ENCODE measurements around the gene CFAP54. TPM values are rescaled to one million over a fixed set of nuclear protein-coding genes. Genes with fewer than 3 reads are reported as not detected.
"Not testable (repeated sequence)": the region's sequence is repeated elsewhere in the genome, so short reads cannot be mapped to it uniquely, and the experiment has no call there.

CFAP54 gene
- total RNA-seq, 2 experiments from 2014 or later, result 0.37 to 0.44 TPM

- H3K4me3 Mint-ChIP-seq, result no peak overlapping the region
- peaks cover 7% of the 10 kb centered on the region for H3K4me1 Mint-ChIP-seq
- no peaks in the 10 kb centered on the region for H3K36me3 Mint-ChIP-seq (ENCODE audit: low read depth)
- intact Hi-C loops (cut with DNase I, micrococcal nuclease), result no loop called here
- ChIA-PET CTCF (interaction anchor here (0.7 to 0.9 kb wide), 2 partner anchors 9 to 59 kb away, joined by 3 read pairs; no protein-coding TSS in a partner anchor), POLR2A (interaction anchor here (0.7 to 1.7 kb wide), 2 partner anchors 11 to 78 kb away, joined by 4 to 9 read pairs; no protein-coding TSS in a partner anchor)
- H3K27me3 Mint-ChIP-seq, result no peaks in the 10 kb centered on the region
- DNase-seq (no peak), ATAC-seq (no peak)
- no peaks in the 10 kb centered on the region for H3K9me3 Mint-ChIP-seq (ENCODE audit: low read depth)
- H3K27ac Mint-ChIP-seq, result no peak overlapping the region
These were observed 32.0 kb upstream of the CFAP54 start for GRCh38 chr12:96457191-96457930.

GRCh38 chr12:96459281-96459680 is 30.1 kb upstream of the CFAP54 start:
- H3K9me3 Mint-ChIP-seq (ENCODE audit: low read depth); POLR2A ChIA-PET; ATAC-seq; H3K27ac Mint-ChIP-seq; H3K36me3 Mint-ChIP-seq (ENCODE audit: low read depth); H3K27me3 Mint-ChIP-seq; H3K4me1 Mint-ChIP-seq; intact Hi-C loops (cut with DNase I, micrococcal nuclease); CTCF ChIA-PET; DNase-seq; H3K4me3 Mint-ChIP-seq: not testable (repeated sequence)

GRCh38 chr12:96462571-96463280 is 26.7 kb upstream of the CFAP54 start:
- CTCF ChIA-PET, result interaction anchor here (1.0 kb wide), 1 partner anchor 9 kb away, joined by 4 read pairs; no protein-coding TSS in a partner anchor
- H3K4me1 Mint-ChIP-seq, result no peaks in the 10 kb centered on the region
- no peak for ATAC-seq
- H3K27me3 Mint-ChIP-seq, result no peaks in the 10 kb centered on the region
- no peak overlapping the region for H3K27ac Mint-ChIP-seq
- POLR2A ChIA-PET, result interaction anchor here (0.6 kb wide), 1 partner anchor 1015 kb away, joined by 3 read pairs; no protein-coding TSS in a partner anchor
- intact Hi-C loops (cut with DNase I, micrococcal nuclease), result no loop called here
- H3K9me3 Mint-ChIP-seq (ENCODE audit: low read depth), result no peaks in the 10 kb centered on the region
- DNase-seq, result no peak
- no peaks in the 10 kb centered on the region for H3K36me3 Mint-ChIP-seq (ENCODE audit: low read depth)
- no peak overlapping the region for H3K4me3 Mint-ChIP-seq

GRCh38 chr12:96465896-96466295 is 23.5 kb upstream of the CFAP54 start:
- Mint-ChIP-seq H3K4me1 (no peaks in the 10 kb centered on the region), H3K27ac (no peak overlapping the region), H3K27me3 (no peaks in the 10 kb centered on the region), H3K36me3 (ENCODE audit: low read depth) (no peaks in the 10 kb centered on the region), H3K4me3 (no peak overlapping the region), H3K9me3 (ENCODE audit: low read depth) (peaks cover 10% of the 10 kb centered on the region)
- ChIA-PET CTCF (no interaction called here), POLR2A (no interaction called here)
- intact Hi-C loops (cut with DNase I, micrococcal nuclease), result no loop called here
- ATAC-seq (no peak), DNase-seq (no peak)

GRCh38 chr12:96466939-96467751 is 22.2 kb upstream of the CFAP54 start:
- no peak overlapping the region for H3K27ac Mint-ChIP-seq
- H3K36me3 Mint-ChIP-seq (ENCODE audit: low read depth), result no peaks in the 10 kb centered on the region
- H3K27me3 Mint-ChIP-seq, result no peaks in the 10 kb centered on the region
- H3K4me3 Mint-ChIP-seq, result no peak overlapping the region
- no peak for ATAC-seq
- H3K9me3 Mint-ChIP-seq (ENCODE audit: low read depth), result peaks cover 10% of the 10 kb centered on the region
- CTCF ChIA-PET, result no interaction called here
- intact Hi-C loops (cut with DNase I, micrococcal nuclease), result no loop called here
- POLR2A ChIA-PET, result no interaction called here
- H3K4me1 Mint-ChIP-seq, result no peaks in the 10 kb centered on the region
- no peak for DNase-seq

GRCh38 chr12:96471368-96472050 is 17.9 kb upstream of the CFAP54 start:
- Mint-ChIP-seq H3K4me1 (no peaks in the 10 kb centered on the region), H3K27ac (no peak overlapping the region), H3K4me3 (no peak overlapping the region), H3K36me3 (ENCODE audit: low read depth) (no peaks in the 10 kb centered on the region), H3K27me3 (no peaks in the 10 kb centered on the region), H3K9me3 (ENCODE audit: low read depth) (peaks cover 10% of the 10 kb centered on the region)
- DNase-seq (no peak), ATAC-seq (no peak)
- POLR2A ChIA-PET, result no interaction called here
- CTCF ChIA-PET, result interaction anchor here (0.8 kb wide), 1 partner anchor 233 kb away, joined by 3 read pairs; no protein-coding TSS in a partner anchor
- intact Hi-C loops (cut with DNase I, micrococcal nuclease), result no loop called here

- peaks cover 10% of the 10 kb centered on the region for H3K9me3 Mint-ChIP-seq (ENCODE audit: low read depth)
These were observed 17.0 kb upstream of the CFAP54 start for GRCh38 chr12:96472384-96472783.

GRCh38 chr12:96473394-96474093 is 15.8 kb upstream of the CFAP54 start:
- H3K27ac Mint-ChIP-seq, result no peak overlapping the region
- DNase-seq, result no peak
- ChIA-PET CTCF (interaction anchor here (0.5 kb wide), 1 partner anchor 64 kb away, joined by 3 read pairs; no protein-coding TSS in a partner anchor), POLR2A (interaction anchor here (0.6 to 0.7 kb wide), 2 partner anchors 18 to 64 kb away, joined by 3 read pairs; no protein-coding TSS in a partner anchor)
- no peaks in the 10 kb centered on the region for H3K27me3 Mint-ChIP-seq
- no peak overlapping the region for H3K4me3 Mint-ChIP-seq
- no peak for ATAC-seq
- H3K9me3 Mint-ChIP-seq (ENCODE audit: low read depth), result peaks cover 10% of the 10 kb centered on the region
- no peaks in the 10 kb centered on the region for H3K4me1 Mint-ChIP-seq
- H3K36me3 Mint-ChIP-seq (ENCODE audit: low read depth), result no peaks in the 10 kb centered on the region
- intact Hi-C loops (cut with DNase I, micrococcal nuclease), result no loop called here

More at GRCh38 chr12:96472384-96472783, 17.0 kb upstream of the CFAP54 start:
- intact Hi-C loops (cut with DNase I, micrococcal nuclease), result no loop called here
- Mint-ChIP-seq H3K27ac (no peak overlapping the region), H3K4me3 (no peak overlapping the region), H3K27me3 (no peaks in the 10 kb centered on the region), H3K4me1 (no peaks in the 10 kb centered on the region), H3K36me3 (ENCODE audit: low read depth) (no peaks in the 10 kb centered on the region)
- ATAC-seq (no peak), DNase-seq (no peak)
- POLR2A ChIA-PET, result no interaction called here
- CTCF ChIA-PET, result interaction anchor here (0.8 kb wide), 1 partner anchor 234 kb away, joined by 3 read pairs; no protein-coding TSS in a partner anchor

GRCh38 chr12:96474206-96474605 is 15.2 kb upstream of the CFAP54 start:
- Mint-ChIP-seq H3K36me3 (ENCODE audit: low read depth) (no peaks in the 10 kb centered on the region), H3K27ac (no peak overlapping the region), H3K27me3 (no peaks in the 10 kb centered on the region), H3K4me1 (no peaks in the 10 kb centered on the region), H3K9me3 (ENCODE audit: low read depth) (peaks cover 8% of the 10 kb centered on the region), H3K4me3 (no peak overlapping the region)
- ChIA-PET CTCF (no interaction called here), POLR2A (interaction anchor here (0.6 kb wide), 1 partner anchor 19 kb away, joined by 3 read pairs; no protein-coding TSS in a partner anchor)
- DNase-seq (no peak), ATAC-seq (no peak)
- intact Hi-C loops (cut with DNase I, micrococcal nuclease), result no loop called here

GRCh38 chr12:96478011-96478410 is 11.4 kb upstream of the CFAP54 start:
- H3K27me3 Mint-ChIP-seq, result no peaks in the 10 kb centered on the region
- ChIA-PET POLR2A (no interaction called here), CTCF (no interaction called here)
- H3K27ac Mint-ChIP-seq, result no peak overlapping the region
- DNase-seq (no peak), ATAC-seq (no peak)
- H3K9me3 Mint-ChIP-seq (ENCODE audit: low read depth), result no peaks in the 10 kb centered on the region
- no peak overlapping the region for H3K4me3 Mint-ChIP-seq
- no peaks in the 10 kb centered on the region for H3K4me1 Mint-ChIP-seq
- intact Hi-C loops (cut with DNase I, micrococcal nuclease), result no loop called here
- H3K36me3 Mint-ChIP-seq (ENCODE audit: low read depth), result no peaks in the 10 kb centered on the region
